Stimulated activated naive CD4-positive, alpha-beta T cell treated with Interleukin-2 at 50 U/mL for 16 hours (primary cell): ENCODE results near the gene QKI.

Experiments
- DNase-seq: peaks from one replicate; lab custom pipeline; 2025; lab: John Stamatoyannopoulos, UW

QKI gene

DNA sequence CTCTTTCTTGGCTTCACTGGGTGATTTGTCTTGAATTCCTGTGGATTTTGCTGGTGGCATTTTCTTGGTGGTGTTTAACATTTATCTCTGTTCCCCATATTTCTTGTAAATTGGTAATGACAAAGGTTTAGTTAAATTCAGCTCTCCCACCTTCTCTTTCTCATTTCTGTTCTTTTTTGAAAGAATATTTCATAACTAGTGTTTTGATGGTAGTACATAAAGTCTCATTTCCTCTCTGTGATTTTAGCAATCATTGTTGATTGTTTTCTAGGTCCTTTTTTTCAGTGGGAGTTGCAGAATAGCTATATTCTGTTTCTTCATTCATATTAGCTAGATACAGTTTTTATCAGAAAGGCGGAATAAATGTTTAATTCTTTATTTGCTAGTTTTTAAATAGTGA, 73.1 kb downstream of the QKI start:
- no peak for DNase-seq

DNA sequence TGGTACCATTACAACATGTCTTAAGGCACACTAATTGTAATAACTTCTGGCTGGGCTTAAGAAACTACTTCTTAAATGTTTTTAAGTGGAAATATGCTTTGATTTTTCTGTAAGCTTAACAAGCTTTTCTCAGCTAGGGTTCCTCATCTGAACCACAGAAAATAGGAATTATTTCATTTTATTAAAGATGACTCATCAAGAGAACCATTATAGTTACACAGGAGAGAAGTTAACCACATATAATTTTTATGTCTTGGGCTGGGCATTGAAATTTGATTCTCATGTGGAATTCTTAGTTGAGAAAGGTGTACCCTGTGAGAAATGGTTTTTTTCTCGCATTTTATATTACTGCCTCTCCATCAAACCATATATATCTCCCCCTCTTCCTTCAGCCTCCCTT, 75.1 kb downstream of the QKI start:
- DNase-seq = no peak

DNA sequence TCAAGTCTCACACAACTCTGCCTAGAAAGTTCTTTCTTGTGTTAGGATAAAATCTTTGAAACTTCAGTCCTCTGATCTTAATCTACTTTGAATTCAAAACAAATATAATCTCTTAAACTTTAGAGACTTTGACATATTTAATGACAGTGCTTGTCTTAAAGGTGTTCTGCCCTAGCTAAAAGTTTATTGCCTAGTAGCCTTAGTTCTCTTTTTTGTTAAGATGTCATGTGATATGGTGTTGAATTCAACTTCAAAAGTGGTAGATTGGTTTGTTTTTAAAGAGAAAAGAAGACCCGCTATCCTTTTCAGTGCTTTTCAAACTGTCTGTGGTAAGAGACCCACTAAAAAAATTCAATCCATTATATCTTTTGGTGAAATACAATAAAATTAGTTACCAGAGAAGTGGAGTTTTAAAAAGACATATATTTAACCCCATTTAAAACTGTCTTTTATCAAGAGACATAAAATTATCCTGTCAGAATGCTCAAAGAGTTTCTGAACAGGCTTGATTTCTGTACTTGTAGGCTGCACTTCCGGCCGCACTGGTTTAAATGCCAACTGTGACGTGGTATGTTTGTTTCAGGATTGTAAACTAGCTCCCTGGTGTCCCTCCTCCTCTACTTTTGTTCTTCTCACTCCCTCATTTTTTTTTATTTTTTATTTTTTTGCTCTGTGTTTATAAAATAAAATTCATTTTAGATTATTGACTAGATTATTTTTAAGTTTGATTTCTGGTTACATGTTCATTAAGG, 76.5 kb downstream of the QKI start:
- DNase-seq = no peak

DNA sequence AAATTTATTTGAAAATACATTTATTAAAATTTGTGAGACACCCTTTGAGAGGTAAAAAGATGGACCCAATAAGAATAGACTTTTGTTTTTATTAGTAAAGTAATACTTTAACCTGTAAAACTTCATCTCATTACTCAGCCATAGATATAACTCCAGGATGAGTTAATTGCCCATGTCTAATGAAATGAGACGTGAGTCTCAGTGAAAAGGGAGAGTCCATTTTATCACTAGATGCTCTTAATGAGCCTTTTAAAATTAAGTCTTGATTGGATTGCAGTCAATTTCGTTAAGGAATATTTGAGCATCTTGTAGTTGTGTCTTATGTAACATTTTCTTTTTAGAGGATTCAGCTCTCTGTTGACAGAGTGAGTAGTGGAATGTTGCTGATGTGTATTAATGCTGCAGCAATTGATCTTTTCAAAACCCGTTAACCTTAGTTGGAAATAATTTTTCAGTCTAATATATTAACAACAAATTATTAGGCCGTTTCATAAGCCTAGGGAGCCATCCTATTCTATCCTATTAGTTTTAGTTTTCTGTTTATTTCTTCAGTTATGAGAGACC, 77.3 kb downstream of the QKI start:
- no peak for DNase-seq

DNA sequence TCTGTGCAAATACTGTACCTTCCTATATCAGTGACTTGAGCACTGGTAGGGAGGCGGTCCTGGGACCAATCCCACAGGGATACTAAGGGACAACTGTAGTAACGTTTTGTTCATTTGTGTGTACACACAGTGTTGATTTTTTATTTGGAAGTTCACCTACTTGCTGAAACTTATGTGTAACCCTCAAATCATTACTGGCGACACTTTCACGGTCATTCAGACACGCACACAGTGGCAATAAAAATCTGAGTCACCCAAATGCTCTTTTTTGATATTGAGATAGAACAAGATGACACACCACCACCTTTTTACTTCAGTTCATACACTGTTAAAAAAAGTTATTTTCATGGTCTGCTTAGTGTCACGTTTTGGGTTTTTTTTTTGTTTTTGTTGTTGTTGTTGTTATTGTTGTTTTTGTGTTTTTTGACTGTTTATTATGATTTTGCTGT, 79.8 kb downstream of the QKI start:
- no peak for DNase-seq

DNA sequence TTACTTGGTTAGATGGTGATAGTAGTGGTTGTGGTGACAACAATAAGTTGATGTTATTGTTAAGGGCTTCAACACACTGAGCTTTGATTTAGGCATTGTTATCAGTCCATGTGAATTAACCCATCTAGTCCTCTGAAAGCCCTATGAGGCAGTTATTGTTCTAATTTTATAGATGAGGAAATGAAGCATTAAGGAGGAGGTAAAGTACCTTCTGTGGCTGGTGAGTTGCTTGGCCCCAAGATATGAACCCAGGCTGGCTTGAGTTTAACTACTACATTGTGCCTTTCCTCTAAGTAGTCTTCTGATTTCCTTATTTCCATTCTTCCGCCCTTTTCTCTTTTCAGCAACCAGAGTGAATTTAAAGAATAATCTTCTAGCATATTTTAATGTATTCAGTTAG, 81.7 kb downstream of the QKI start:
- DNase-seq = no peak

DNA sequence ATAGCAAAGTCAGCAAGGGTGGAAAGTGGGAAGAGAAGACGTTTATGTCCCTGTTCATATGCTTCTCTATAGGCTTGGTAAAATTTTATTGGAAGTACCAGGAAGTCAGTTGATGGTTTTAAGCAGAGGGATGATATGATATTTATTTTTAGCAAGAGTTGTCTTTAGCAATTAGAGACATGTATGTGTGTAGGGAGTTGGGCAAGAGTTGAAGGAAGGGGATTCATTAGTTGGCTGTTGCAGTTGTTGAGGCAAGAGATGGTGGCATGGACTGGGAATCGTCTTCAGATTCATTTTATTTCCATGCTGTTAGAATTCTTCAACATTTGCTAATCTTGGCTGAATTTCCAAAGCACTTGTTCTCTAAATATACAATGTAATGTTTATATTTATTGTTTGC, 85.6 kb downstream of the QKI start:
- no peak for DNase-seq

DNA sequence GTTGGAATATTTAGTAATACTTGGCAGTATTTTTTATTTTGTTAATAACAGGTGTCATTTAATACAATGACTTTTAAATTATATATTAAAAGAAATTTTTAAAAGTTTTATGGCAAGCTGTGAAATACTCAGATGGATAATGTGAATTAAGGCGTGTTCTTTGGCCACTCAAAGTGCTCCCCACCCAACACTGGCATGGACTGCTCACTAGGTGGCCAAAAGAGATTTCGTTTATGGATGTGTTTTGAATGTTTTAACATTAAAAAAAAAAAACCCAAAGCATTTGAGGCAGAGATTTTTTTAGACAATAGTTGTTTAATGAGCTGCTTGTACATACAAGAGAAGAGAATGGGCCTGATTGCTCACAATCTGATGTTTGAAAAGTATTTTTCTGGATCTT, 86.5 kb downstream of the QKI start:
- no peak for DNase-seq

DNA sequence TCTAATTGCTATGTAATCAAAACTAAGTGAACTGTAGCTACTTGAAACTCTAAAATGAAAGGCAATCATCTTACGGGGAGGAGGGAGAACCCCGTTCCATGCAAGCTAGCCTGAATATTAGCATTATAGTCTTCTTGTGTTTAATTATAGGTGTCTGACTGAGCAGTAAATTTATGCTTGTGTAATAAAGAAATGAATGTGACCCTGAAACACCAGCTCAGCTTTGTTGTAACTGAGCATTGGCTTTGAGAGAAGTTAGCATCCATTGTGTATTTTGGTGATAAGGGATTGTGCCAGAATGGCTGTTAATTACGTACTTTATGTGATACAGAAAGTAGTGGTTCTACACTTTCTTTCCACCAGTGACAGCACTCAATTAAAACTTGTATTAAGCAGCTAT, 86.9 kb downstream of the QKI start:
- no peak for DNase-seq

DNA sequence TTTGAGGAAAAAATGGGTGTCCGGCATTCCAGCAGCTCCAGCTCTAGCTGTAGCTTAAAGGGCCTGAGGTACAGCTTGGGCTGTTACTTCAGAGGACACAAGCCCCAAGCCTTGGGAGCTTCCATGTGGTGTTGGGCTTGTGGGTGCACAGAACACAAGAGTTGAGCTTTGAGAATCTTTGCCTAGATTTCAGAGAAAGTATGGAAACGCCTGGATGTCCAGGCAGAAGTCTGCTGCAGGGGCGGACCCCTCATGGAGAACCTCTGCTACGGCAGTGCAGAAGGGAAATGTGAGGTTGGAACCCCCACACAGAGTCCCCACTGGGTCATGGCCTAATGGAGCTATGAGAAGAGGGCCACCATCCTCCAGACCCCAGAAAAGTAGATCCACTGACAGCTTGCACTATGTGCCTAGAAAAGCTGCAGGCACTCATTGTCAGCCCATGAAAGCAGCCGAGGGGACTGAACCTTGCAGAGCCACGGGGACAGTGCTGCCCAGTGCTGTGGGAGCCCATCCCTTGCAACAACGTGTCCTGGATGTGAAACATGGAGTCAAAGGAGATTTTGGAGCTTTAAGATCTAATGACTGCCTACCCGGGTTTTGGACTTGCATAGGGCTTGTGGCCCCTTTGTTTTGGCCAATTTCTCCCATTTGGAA, 90.6 kb downstream of the QKI start:
- no peak for DNase-seq

DNA sequence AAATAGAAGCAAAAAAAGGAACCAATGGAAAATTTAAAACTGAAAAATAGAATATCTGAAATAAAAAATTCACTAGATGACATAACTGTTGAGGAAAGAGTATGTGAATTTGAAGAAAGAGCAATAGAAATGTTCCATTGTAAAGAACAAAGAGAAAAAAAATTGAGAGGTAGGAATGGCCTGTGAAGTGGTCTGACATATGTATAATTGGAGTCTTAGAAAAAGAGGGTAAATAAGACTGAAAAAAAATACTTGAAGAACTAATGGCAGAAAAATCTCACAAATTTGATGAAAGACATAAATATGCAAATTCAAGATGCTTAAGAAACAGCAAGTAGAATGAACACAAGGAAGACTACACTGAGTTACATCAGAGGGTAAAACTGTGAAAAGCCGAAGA, 93.4 kb downstream of the QKI start:
- no peak for DNase-seq

DNA sequence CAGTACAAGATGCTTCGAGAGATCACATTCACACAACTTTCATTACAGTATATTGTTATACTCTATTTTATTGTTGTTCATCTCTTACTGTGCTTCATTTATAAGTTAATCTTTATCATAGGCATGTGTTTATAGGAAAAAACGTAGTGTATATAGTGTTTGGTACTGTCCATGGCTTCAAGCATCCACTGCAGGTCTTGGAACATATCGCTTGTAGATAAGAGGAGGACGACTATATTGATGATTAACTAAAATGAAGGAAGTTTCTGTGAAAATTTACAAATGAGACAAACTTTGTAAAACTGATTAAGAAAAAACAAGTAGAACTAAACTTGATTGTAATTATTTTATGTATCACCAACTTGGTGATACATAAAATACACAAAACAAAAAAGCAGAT, 98.5 kb downstream of the QKI start:
- DNase-seq = no peak

DNA sequence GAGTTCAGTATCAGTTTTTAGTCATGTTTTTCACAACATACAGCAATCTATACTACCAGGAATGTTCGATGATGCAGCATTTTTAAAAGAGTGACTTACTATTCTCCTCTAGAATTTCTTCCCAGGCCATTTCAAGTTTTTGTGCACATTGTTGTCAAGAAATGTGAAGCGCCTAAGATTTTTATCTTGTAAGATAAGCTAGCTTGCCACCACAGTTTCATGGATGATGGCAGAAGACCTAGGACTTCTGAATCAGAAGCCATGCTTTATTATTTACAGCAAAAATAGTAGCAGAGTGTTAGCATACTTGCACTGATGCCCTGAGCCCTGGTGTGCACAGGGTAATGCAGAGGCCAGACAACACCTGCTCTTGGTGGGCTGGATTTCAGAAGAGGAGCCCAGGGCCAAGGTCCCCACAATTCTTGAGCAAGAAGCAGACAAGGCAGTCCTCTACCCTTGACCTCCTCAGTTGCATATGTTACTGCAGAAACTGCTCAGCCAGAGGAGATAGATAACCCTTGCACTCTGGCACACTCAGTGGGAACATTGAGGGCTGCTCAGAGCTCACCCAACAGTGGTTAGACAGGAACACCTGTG, 99.2 kb downstream of the QKI start:
- DNase-seq = no peak

DNA sequence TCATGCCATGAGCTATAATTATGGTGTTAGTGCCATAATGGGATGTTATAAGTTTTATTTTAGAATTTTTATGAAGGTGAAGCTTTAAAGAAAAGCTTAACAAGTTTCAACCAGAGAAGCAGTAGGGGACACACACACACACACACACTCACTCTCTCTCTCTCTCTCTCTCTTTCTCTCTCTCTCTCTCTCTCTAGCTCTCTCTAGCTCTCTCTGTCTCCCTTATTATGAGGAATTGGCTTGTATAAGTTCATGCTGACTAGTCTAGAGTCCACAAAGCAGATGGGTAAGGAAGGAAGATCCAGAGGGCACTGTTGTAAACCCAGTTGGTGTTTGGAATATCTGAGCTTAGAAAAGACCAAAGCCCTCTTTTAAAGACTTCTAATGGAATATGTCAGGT, 102.4 kb downstream of the QKI start:
- no peak for DNase-seq

DNA sequence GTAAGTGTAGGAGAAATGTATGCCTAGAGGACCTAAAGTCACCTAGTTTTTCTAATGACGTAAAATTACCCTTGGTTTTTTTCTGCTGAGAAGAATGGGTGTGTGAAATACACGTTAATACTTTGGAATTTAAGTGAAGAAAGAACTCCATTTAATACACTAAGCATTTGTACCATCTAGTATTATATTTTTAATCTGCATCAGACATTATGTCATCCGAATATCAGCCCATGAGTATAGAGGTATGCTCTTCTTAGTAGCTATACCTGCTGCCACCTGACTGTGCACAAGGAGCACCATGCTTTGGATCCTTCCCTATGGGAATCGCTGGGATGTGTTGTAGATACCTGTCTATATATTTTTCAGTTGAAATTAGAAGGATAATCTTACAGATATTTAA, 106.4 kb downstream of the QKI start:
- DNase-seq = no peak

DNA sequence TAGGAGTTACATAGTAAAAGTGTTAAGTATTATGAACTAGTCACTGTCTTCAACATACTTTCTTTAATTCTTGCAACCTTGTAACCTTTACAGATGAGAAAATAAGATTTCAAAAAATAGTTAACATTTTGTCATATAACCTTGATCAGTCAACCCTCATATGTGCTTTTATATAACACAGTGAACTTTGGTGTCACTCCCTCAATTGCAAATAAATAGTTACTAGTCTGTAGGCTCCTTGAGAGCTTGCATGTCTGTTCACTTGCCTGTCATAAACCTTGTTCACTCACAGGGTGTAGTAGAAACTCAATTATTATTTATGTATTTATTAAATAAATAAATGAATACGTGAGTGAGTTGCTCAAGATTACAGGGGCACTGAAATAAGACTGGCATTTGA, 107.5 kb downstream of the QKI start:
- no peak for DNase-seq

DNA sequence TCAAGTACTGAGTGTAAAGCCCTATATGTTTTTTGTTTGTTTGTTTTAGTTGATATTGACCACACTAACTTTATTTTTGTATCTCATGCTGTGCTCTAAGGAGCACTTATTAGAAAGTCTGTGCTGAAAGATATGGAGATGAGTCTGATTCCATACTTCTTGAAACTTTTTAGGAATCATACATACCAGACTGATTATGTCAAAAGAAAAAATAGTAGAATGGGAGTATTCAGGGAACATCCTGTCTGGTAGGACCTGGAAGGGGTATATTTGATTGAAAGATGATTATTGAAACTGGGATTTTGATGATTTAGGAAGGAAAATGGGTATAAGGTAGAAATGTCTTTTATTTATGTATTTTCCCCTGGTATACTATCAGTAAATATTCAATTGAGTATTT, 111.4 kb downstream of the QKI start:
- DNase-seq = no peak

DNA sequence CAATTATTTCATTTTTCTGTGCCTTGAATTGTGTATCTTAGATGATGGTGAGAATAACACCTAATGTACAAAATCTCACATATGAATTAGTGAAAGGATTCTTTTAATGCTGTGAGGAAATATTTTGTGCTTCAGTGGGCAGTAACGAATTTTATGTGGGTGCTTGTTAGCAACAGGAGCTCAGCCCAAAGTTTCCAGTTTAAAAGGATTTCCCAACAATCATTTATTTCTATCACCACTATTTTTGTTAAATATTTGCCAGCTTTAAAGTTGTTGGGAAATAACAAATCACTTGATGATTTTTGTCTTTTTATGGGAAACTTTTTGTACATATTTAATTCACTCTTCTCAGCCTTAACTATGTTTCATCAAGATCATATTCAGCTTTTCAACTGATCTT, 111.8 kb downstream of the QKI start:
- DNase-seq = no peak

DNA sequence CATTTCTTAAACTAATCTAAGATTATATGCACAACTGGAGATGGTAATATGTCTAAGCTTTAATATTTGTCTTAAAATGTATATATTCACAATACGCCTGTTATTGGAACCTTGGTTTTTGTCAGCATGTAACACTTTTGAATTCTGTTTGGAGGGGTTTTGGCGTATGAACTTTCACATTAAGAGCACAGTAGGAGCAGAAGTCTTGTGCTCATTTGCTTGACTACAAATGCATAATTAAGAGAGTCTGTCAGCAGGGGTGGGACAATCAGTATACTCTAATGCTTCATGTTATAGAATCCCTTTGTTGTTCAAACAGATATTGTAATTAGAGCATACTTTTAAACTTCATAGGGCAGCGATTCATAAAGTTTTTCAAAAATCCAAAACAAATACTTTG, 112.8 kb downstream of the QKI start:
- DNase-seq = no peak

DNA sequence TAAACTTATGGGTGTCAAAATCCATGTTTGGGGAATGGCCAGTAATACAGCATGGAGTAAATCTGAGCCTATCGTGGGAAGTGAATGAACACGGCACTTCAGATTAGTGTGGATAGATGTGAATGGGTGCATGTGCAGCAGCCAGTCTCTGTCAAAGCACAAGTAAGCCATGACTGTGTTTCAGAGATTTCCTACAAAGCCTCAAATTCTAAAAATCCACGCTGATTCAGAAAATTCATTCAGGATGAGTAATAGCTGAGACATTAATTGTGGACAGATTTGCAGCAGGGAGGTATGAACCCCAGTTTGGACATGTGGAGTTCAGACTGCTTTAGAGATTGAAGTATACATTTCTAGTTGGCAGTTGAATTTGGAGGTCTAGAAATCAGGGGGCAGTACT, 115.1 kb downstream of the QKI start:
- no peak for DNase-seq

DNA sequence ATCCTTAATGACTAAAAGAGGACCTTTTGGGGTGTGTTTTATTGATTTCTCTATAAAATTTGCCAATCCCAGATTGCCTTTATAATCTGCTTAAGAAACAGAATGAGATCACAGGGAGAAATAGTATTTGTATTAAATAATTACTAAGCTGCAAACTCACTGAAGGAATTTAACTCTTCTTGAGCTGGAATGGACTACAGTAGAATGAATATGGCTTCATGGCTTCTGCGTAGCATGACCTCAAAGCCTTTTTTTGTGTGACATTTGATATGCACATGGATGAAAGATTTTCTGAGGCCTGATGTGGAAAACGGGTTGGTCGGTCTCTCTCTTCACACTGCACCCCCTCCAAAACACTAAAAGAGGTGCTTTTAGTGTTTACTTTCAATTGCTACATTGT, 115.9 kb downstream of the QKI start:
- DNase-seq = no peak

DNA sequence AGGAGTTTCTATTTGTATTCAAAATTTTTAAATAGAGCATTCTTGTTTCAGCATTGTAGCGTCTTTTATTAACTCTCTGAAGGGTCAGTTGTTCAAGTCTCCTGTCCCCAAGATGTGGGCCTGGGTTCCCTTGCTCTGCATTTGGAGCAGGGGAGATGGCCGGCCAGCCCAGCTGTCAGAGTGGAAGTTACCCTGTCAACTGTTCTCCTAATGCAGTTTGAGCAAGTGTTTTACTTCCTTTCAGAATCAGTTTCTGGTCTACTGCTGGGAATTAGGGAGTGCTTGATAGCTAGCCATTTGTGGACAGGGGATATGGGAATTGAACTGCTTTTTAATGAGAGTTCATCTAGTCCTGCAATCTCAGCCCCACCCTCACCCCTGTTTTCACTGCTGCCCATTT, 116.6 kb downstream of the QKI start:
- no peak for DNase-seq

DNA sequence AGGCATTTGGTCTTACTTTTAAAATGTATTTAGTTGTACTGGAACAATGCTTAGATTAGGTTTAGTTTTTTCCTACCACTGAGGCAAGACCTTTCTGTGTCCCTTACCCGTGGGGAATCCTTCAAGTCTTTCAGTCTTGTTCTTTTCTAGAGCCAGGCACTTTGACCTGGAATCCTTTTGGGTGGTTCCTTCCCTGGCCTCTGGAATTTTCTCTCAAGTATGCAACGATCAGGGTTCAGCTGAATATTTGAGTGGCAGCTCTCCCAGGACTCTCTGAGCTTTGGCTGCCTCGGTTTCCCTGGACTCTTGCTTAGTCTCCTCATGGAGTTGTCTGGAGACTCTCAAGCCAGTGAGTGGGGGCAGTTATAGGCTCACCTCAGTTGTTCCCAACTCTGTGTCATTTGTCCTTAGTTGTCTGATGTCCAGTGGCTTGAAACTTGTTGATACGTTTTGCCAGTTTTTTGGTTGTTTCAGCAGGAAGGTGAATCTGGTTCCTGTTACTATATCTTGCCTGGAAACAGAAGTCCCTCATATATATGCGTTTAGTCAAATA, 118.1 kb downstream of the QKI start:
- DNase-seq = no peak
